Fibroblast of mammary gland (primary cell): ENCODE results near the gene SPEM1.
A peak's percentile ranks its signal among the peaks of the same experiment; 100 is the strongest.

Experiments
- DNase-seq: peaks from one replicate; pipeline ENCODE4 v3.0.0-alpha.2; 2010; ENCODE audit warnings: low read depth
- H3K4me3 ChIP-seq: 2 replicates; pipeline ENCODE4 v1.5.1; 2011; ENCODE audit warnings: low read depth, mild to moderate bottlenecking, low read length, moderate library complexity; ENCODE audit not compliant: control insufficient read depth
- TF ChIP-seq, protein P1 (sequence below): conservative IDR thresholded peaks from 2 replicates; pipeline ENCODE4 v1.5.1; 2011; ENCODE audit warnings: low read depth, low read length, inconsistent platforms; ENCODE audit not compliant: control insufficient read depth, insufficient read depth

Gene SPEM1

DNA sequence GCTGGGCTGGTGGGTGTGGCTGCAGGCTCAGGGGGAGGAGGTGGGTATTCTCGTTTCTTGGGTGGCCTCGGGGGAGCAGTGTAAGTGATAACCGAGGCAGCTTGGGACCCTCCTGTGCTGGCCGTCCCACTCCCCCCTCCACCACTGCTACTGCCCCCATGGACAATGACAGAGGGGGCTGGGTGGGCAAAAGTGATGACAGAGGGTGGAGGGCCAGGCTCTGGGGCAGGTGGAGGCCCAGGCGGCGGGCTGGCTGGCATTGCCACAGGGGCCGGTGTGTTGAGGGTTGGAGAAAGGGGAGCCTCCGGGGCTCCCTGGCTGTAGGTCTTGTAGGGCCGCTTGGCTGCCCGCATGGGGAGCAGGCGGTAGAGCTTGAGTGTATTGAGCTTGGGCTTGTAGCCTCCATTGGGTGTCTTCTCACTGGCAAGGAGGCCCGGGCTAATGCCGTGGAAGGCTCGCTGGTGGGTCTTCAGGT is 43.3 kb downstream of the SPEM1 start:
- H3K4me3 ChIP-seq: no peak overlapping the region
- DNase-seq: no peak
- TF ChIP-seq, protein P1, sequence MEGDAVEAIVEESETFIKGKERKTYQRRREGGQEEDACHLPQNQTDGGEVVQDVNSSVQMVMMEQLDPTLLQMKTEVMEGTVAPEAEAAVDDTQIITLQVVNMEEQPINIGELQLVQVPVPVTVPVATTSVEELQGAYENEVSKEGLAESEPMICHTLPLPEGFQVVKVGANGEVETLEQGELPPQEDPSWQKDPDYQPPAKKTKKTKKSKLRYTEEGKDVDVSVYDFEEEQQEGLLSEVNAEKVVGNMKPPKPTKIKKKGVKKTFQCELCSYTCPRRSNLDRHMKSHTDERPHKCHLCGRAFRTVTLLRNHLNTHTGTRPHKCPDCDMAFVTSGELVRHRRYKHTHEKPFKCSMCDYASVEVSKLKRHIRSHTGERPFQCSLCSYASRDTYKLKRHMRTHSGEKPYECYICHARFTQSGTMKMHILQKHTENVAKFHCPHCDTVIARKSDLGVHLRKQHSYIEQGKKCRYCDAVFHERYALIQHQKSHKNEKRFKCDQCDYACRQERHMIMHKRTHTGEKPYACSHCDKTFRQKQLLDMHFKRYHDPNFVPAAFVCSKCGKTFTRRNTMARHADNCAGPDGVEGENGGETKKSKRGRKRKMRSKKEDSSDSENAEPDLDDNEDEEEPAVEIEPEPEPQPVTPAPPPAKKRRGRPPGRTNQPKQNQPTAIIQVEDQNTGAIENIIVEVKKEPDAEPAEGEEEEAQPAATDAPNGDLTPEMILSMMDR: no peak

GRCh38 chr17:7464081-7464480 is 44.0 kb downstream of the SPEM1 start:
- DNase-seq: no peak
- TF ChIP-seq, protein P1: no peak

GRCh38 chr17:7465597-7466275 is 45.6 kb downstream of the SPEM1 start:
- H3K4me3 ChIP-seq: no peak overlapping the region
- DNase-seq: no peak
- TF ChIP-seq, protein P1: no peak

More at GRCh38 chr17:7464081-7464480, 44.0 kb downstream of the SPEM1 start:
- no peak overlapping the region for H3K4me3 ChIP-seq

- DNase-seq: no peak
- TF ChIP-seq, protein P1: no peak
- H3K4me3 ChIP-seq: no peak overlapping the region
Observed at GRCh38 chr17:7466318-7466638, 46.2 kb downstream of the SPEM1 start.

GRCh38 chr17:7466639-7467341 is 46.7 kb downstream of the SPEM1 start:
- H3K4me3 ChIP-seq: no peak overlapping the region

DNA sequence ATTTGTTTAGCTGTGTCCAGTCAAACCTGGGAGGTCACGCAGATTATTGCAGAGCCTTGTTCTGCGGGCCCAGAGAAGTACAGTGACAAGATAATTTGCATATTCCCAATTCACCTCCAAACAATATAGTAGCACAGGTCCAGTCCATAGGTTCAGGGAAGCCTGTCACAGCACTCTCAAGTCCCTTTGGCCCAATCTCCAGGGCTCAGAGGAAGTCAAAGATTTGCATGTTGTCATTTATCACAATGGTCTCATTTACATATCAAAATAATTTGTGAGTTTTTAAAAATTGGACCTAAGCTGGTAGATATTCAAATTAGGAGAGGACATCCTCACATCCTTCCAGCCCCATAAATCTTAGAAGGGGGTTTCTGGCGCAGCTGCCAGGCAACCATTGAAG is 47.4 kb downstream of the SPEM1 start:
- TF ChIP-seq, protein P1: no peak
- no peak for DNase-seq
- no peak overlapping the region for H3K4me3 ChIP-seq

More at GRCh38 chr17:7466639-7467341, 46.7 kb downstream of the SPEM1 start:
- TF ChIP-seq, protein P1: no peak
- DNase-seq: peak; percentile 92
